Vagina (tissue), 2 donors: Measurements from ENCODE around the gene RAB8A.

Experiments used
- POLR2AphosphoS5 ChIP-seq, 2 donors: sonication (generic); formaldehyde crosslinking; IDR thresholded peaks; one replicate each; pipeline ENCODE4 v1.9.0; 2017; ENCODE audit warnings: antibody characterized with exemption in 2 of 2, mild to moderate bottlenecking in 2 of 2, low read depth in 1 of 2; ENCODE audit not compliant: insufficient read depth in 1 of 2
- TF ChIP-seq, protein P1 (sequence below), 3 experiments: fragments of 450-650 bp in 2 of 3; fragments of 200-600 bp in 1 of 3; sonication (generic) in 1 of 3; IDR thresholded peaks; one replicate each; pipeline ENCODE4 v1.5.1; 2017 to 2019; ENCODE audit warnings: antibody characterized with exemption in 3 of 3, mild to moderate bottlenecking in 2 of 3, moderate library complexity in 2 of 3

DNA sequence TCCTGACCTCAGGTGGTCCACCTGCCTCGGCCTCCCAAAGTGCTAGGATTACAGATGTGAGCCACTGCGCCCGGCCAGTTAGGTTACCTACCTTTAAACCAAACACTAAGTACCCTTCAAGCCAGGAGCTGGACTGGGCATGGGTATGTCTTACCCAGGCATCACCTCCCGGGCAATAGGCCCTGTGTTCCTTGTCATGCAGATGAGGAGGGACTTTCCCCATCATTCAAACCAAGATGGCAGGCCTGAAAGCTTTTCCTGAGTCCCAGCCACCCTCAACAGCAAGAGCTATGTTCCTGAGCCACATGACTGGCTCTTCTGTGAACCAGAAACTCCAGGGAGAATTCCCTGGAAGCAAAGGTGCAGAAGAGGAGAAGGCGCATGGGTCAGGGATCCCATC is 9.5 kb downstream of the RAB8A start:
- TF ChIP-seq, protein P1, sequence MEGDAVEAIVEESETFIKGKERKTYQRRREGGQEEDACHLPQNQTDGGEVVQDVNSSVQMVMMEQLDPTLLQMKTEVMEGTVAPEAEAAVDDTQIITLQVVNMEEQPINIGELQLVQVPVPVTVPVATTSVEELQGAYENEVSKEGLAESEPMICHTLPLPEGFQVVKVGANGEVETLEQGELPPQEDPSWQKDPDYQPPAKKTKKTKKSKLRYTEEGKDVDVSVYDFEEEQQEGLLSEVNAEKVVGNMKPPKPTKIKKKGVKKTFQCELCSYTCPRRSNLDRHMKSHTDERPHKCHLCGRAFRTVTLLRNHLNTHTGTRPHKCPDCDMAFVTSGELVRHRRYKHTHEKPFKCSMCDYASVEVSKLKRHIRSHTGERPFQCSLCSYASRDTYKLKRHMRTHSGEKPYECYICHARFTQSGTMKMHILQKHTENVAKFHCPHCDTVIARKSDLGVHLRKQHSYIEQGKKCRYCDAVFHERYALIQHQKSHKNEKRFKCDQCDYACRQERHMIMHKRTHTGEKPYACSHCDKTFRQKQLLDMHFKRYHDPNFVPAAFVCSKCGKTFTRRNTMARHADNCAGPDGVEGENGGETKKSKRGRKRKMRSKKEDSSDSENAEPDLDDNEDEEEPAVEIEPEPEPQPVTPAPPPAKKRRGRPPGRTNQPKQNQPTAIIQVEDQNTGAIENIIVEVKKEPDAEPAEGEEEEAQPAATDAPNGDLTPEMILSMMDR (IDR thresholded peaks at IDR 0.05): no peak
- no peak for TF ChIP-seq POLR2AphosphoS5 (IDR thresholded peaks at IDR 0.05; ENCODE audit: insufficient read depth in 1 of 2, low read depth in 1 of 2)
